Islet precursor cell (in vitro differentiated cells): Measurements from ENCODE around the gene ATAD3C.
"Not testable (repeated sequence)": the region's sequence is repeated elsewhere in the genome, so short reads cannot be mapped to it uniquely, and the experiment has no call there.

Experiments
- DNase-seq: peaks from one replicate; pipeline ENCODE4 v3.0.0-alpha.2; 2018

Gene ATAD3C

GRCh38 chr1:1449099-1449739, at the start of gene ATAD3C:
ATAD3C (plus strand) TSS chr1:1449689; CDS start chr1:1450684, 995 bp downstream.
- DNase-seq, result no peak

GRCh38 chr1:1399872-1400575, 49.5 kb upstream of the ATAD3C start:
- no peak for DNase-seq

GRCh38 chr1:1400576-1401456, 48.7 kb upstream of the ATAD3C start:
- DNase-seq, result no peak

- no peak for DNase-seq
Observed at GRCh38 chr1:1401457-1402010, 48.0 kb upstream of the ATAD3C start.

- DNase-seq, result peak; percentile 77
Observed at GRCh38 chr1:1402072-1402900, 47.2 kb upstream of the ATAD3C start.

GRCh38 chr1:1402901-1403392, 46.5 kb upstream of the ATAD3C start:
- not testable (repeated sequence) for DNase-seq

GRCh38 chr1:1403653-1404052, 45.8 kb upstream of the ATAD3C start:
- no peak for DNase-seq

- no peak for DNase-seq
Observed at GRCh38 chr1:1406101-1406820, 43.2 kb upstream of the ATAD3C start.

GRCh38 chr1:1406821-1407635, 42.5 kb upstream of the ATAD3C start, which contains the start of gene MRPL20:
MRPL20 (minus strand) TSS chr1:1407293; CDS start chr1:1407217, 76 bp downstream.
- peak; percentile 96 for DNase-seq

GRCh38 chr1:1407636-1408318, 41.7 kb upstream of the ATAD3C start:
- DNase-seq, result no peak

- not testable (repeated sequence) for DNase-seq
Observed at GRCh38 chr1:1410238-1410637, 39.3 kb upstream of the ATAD3C start.

GRCh38 chr1:1411626-1412025, 37.9 kb upstream of the ATAD3C start:
- DNase-seq, result no peak

- DNase-seq, result not testable (repeated sequence)
Observed at GRCh38 chr1:1412311-1412902, 37.1 kb upstream of the ATAD3C start.

- no peak for DNase-seq
Observed at GRCh38 chr1:1415751-1416150, 33.7 kb upstream of the ATAD3C start.

- peak; percentile 54 for DNase-seq
Observed at GRCh38 chr1:1417396-1417795, 32.1 kb upstream of the ATAD3C start.

GRCh38 chr1:1417825-1418463, 31.5 kb upstream of the ATAD3C start:
- DNase-seq, result peak; percentile 50

- peak; percentile 65 for DNase-seq
Observed at GRCh38 chr1:1418464-1419362, 30.8 kb upstream of the ATAD3C start.

- DNase-seq, result peak; percentile 56
Observed at GRCh38 chr1:1419363-1419812, 30.1 kb upstream of the ATAD3C start.
